IgD-negative memory B cell (primary cell): ENCODE measurements around the gene ADGRD1. TPM values are rescaled to one million over a fixed set of nuclear protein-coding genes. Genes with fewer than 3 reads are reported as not detected.
"Not testable (repeated sequence)": the region's sequence is repeated elsewhere in the genome, so short reads cannot be mapped to it uniquely, and the experiment has no call there.

Experiments used
- H3K27ac Mint-ChIP-seq, 3 donors: one replicate each; pipeline ENCODE4 v1.8.0; 2020 to 2022; ENCODE audit warnings: mild to moderate bottlenecking in 3 of 3, mixed read lengths in 3 of 3, moderate library complexity in 1 of 3
- H3K27me3 Mint-ChIP-seq: one replicate; pipeline ENCODE4 v1.8.0; 2021; ENCODE audit warnings: mixed read lengths
- H3K36me3 Mint-ChIP-seq: one replicate; pipeline ENCODE4 v1.8.0; 2020; ENCODE audit warnings: mild to moderate bottlenecking, mixed read lengths
- H3K4me1 Mint-ChIP-seq, 3 donors: one replicate each; pipeline ENCODE4 v1.8.0; 2020 to 2022; ENCODE audit warnings: mixed read lengths in 3 of 3, mild to moderate bottlenecking in 1 of 3
- H3K4me3 Mint-ChIP-seq, 4 donors: one replicate each; pipeline ENCODE4 v1.8.0; 2020 to 2022; ENCODE audit warnings: mild to moderate bottlenecking in 4 of 4, mixed read lengths in 4 of 4, moderate library complexity in 3 of 4
- H3K9me3 Mint-ChIP-seq, 3 donors: one replicate each; pipeline ENCODE4 v1.8.0; 2020 to 2021; ENCODE audit warnings: mixed read lengths in 3 of 3, mild to moderate bottlenecking in 1 of 3
- polyA plus RNA-seq: library from polyadenylated mRNA; unstranded; fragments of 300-500 nt; fragmentation: Illumina TruSeq; gene quantifications from one replicate; pipeline ENCODE4 v1.2.3, GENCODE V29; 2021

Gene ADGRD1
- 0.50 TPM for polyA plus RNA-seq

GRCh38 chr12:130953771-130954543, at the start of gene ADGRD1:
ADGRD1 (plus strand) TSS chr12:130953907; CDS start chr12:130954466, 559 bp downstream.
- Mint-ChIP-seq H3K9me3 (no peaks in the 10 kb centered on the region), H3K4me3 (peak within 1 kb of the TSS in 2 of 4 donors; percentile 30 to 83), H3K27me3 (peaks cover 10% of the 10 kb centered on the region), H3K36me3 (no peaks in the 10 kb centered on the region), H3K4me1 (peaks cover 0 to 6% (median 4%) of the 10 kb centered on the region in 3 donors), H3K27ac (no peak within 1 kb of the TSS)

- Mint-ChIP-seq H3K4me3 (no peak overlapping the region), H3K27ac (no peak overlapping the region), H3K4me1 (no peaks in the 10 kb centered on the region), H3K27me3 (peaks cover 6% of the 10 kb centered on the region), H3K9me3 (peaks cover 0 to 2% (median 0%) of the 10 kb centered on the region in 3 donors), H3K36me3 (peaks cover 5% of the 10 kb centered on the region)
These were observed 49.6 kb upstream of the ADGRD1 start for GRCh38 chr12:130904064-130904463.

- H3K36me3 Mint-ChIP-seq, H3K4me1 Mint-ChIP-seq, H3K27me3 Mint-ChIP-seq, H3K27ac Mint-ChIP-seq, H3K9me3 Mint-ChIP-seq: not testable (repeated sequence)
- peak overlapping the region in 1 of 4 donors; percentile 20 for H3K4me3 Mint-ChIP-seq
These were observed 48.7 kb upstream of the ADGRD1 start for GRCh38 chr12:130904936-130905455.

GRCh38 chr12:130909111-130909510, 44.6 kb upstream of the ADGRD1 start:
- H3K4me1 Mint-ChIP-seq, result no peaks in the 10 kb centered on the region
- peaks cover 1% of the 10 kb centered on the region for H3K36me3 Mint-ChIP-seq
- peaks cover 6% of the 10 kb centered on the region for H3K27me3 Mint-ChIP-seq
- no peak overlapping the region for H3K27ac Mint-ChIP-seq
- no peak overlapping the region for H3K4me3 Mint-ChIP-seq
- H3K9me3 Mint-ChIP-seq, result peaks cover 6 to 11% (median 6%) of the 10 kb centered on the region in 3 donors

- Mint-ChIP-seq H3K4me3 (no peak overlapping the region), H3K9me3 (peaks cover 6 to 11% (median 6%) of the 10 kb centered on the region in 3 donors), H3K27me3 (peaks cover 9% of the 10 kb centered on the region), H3K36me3 (no peaks in the 10 kb centered on the region), H3K4me1 (peaks cover 0 to 2% (median 0%) of the 10 kb centered on the region in 3 donors), H3K27ac (no peak overlapping the region)
These were observed 42.5 kb upstream of the ADGRD1 start for GRCh38 chr12:130911193-130911592.

- Mint-ChIP-seq H3K27ac (no peak overlapping the region), H3K9me3 (peaks cover 6 to 11% (median 6%) of the 10 kb centered on the region in 3 donors), H3K27me3 (peaks cover 16% of the 10 kb centered on the region), H3K4me1 (peaks cover 0 to 5% (median 0%) of the 10 kb centered on the region in 3 donors), H3K36me3 (no peaks in the 10 kb centered on the region), H3K4me3 (no peak overlapping the region)
These were observed 41.8 kb upstream of the ADGRD1 start for GRCh38 chr12:130911933-130912332.

GRCh38 chr12:130916241-130916911, 37.3 kb upstream of the ADGRD1 start:
- H3K36me3 Mint-ChIP-seq, result no peaks in the 10 kb centered on the region
- H3K27me3 Mint-ChIP-seq, result peaks cover 16% of the 10 kb centered on the region
- peak overlapping the region in 1 of 3 donors; percentile 34 for H3K27ac Mint-ChIP-seq
- H3K9me3 Mint-ChIP-seq, result peaks cover 4 to 8% (median 6%) of the 10 kb centered on the region in 3 donors
- H3K4me3 Mint-ChIP-seq, result peak overlapping the region in 2 of 4 donors; percentile 21 to 63
- peaks cover 0 to 5% (median 0%) of the 10 kb centered on the region in 3 donors for H3K4me1 Mint-ChIP-seq

GRCh38 chr12:130917607-130918006, 36.1 kb upstream of the ADGRD1 start:
- no peaks in the 10 kb centered on the region for H3K36me3 Mint-ChIP-seq
- peaks cover 23% of the 10 kb centered on the region for H3K27me3 Mint-ChIP-seq
- H3K4me1 Mint-ChIP-seq, result peaks cover 0 to 5% (median 0%) of the 10 kb centered on the region in 3 donors
- H3K9me3 Mint-ChIP-seq, result no peaks in the 10 kb centered on the region
- H3K4me3 Mint-ChIP-seq, result no peak overlapping the region
- H3K27ac Mint-ChIP-seq, result no peak overlapping the region

GRCh38 chr12:130919086-130919485, 34.6 kb upstream of the ADGRD1 start:
- no peak overlapping the region for H3K4me3 Mint-ChIP-seq
- H3K27ac Mint-ChIP-seq, result no peak overlapping the region
- H3K36me3 Mint-ChIP-seq, result no peaks in the 10 kb centered on the region
- H3K4me1 Mint-ChIP-seq, result peaks cover 0 to 5% (median 0%) of the 10 kb centered on the region in 3 donors
- no peaks in the 10 kb centered on the region for H3K9me3 Mint-ChIP-seq
- peaks cover 23% of the 10 kb centered on the region for H3K27me3 Mint-ChIP-seq

GRCh38 chr12:130920119-130920703, 33.5 kb upstream of the ADGRD1 start:
- no peak overlapping the region for H3K27ac Mint-ChIP-seq
- no peaks in the 10 kb centered on the region for H3K9me3 Mint-ChIP-seq
- peaks cover 23% of the 10 kb centered on the region for H3K27me3 Mint-ChIP-seq
- no peaks in the 10 kb centered on the region for H3K36me3 Mint-ChIP-seq
- H3K4me3 Mint-ChIP-seq, result no peak overlapping the region
- peaks cover 0 to 5% (median 0%) of the 10 kb centered on the region in 3 donors for H3K4me1 Mint-ChIP-seq

GRCh38 chr12:130920723-130921381, 32.9 kb upstream of the ADGRD1 start:
- Mint-ChIP-seq H3K9me3 (peaks cover 0 to 2% (median 0%) of the 10 kb centered on the region in 3 donors), H3K4me1 (peaks cover 0 to 5% (median 0%) of the 10 kb centered on the region in 3 donors), H3K36me3 (no peaks in the 10 kb centered on the region), H3K4me3 (no peak overlapping the region), H3K27me3 (peaks cover 23% of the 10 kb centered on the region), H3K27ac (no peak overlapping the region)

GRCh38 chr12:130922511-130922953, 31.2 kb upstream of the ADGRD1 start:
- H3K4me1 Mint-ChIP-seq, result no peaks in the 10 kb centered on the region
- no peak overlapping the region for H3K27ac Mint-ChIP-seq
- H3K9me3 Mint-ChIP-seq, result peaks cover 0 to 3% (median 0%) of the 10 kb centered on the region in 3 donors
- no peak overlapping the region for H3K4me3 Mint-ChIP-seq
- no peaks in the 10 kb centered on the region for H3K36me3 Mint-ChIP-seq
- peaks cover 11% of the 10 kb centered on the region for H3K27me3 Mint-ChIP-seq

GRCh38 chr12:130924966-130925665, 28.6 kb upstream of the ADGRD1 start:
- H3K4me3 Mint-ChIP-seq, result no peak overlapping the region
- H3K4me1 Mint-ChIP-seq, result no peaks in the 10 kb centered on the region
- H3K36me3 Mint-ChIP-seq, result no peaks in the 10 kb centered on the region
- H3K27me3 Mint-ChIP-seq, result peaks cover 21% of the 10 kb centered on the region
- H3K9me3 Mint-ChIP-seq, result peaks cover 0 to 3% (median 0%) of the 10 kb centered on the region in 3 donors
- H3K27ac Mint-ChIP-seq, result peak overlapping the region in 1 of 3 donors; percentile 8

- no peaks in the 10 kb centered on the region for H3K36me3 Mint-ChIP-seq
- no peak overlapping the region for H3K4me3 Mint-ChIP-seq
- no peaks in the 10 kb centered on the region for H3K4me1 Mint-ChIP-seq
- peak overlapping the region in 1 of 3 donors; percentile 8 for H3K27ac Mint-ChIP-seq
- H3K27me3 Mint-ChIP-seq, result peaks cover 23% of the 10 kb centered on the region
- H3K9me3 Mint-ChIP-seq, result peaks cover 0 to 3% (median 0%) of the 10 kb centered on the region in 3 donors
These were observed 28.1 kb upstream of the ADGRD1 start for GRCh38 chr12:130925666-130926015.
